GM20431 (cell line): ENCODE data around the gene FREM2.

Experiments used
- in situ Hi-C: fragments of 300-500 bp; cut with MseI, MboI; formaldehyde crosslinking; loops from one replicate; pipeline ENCODE4 v1.15.0; 2020; ENCODE audit warnings: low sequenced_read_pairs; ENCODE audit not compliant: unreplicated experiment

The FREM2 gene, protein sequence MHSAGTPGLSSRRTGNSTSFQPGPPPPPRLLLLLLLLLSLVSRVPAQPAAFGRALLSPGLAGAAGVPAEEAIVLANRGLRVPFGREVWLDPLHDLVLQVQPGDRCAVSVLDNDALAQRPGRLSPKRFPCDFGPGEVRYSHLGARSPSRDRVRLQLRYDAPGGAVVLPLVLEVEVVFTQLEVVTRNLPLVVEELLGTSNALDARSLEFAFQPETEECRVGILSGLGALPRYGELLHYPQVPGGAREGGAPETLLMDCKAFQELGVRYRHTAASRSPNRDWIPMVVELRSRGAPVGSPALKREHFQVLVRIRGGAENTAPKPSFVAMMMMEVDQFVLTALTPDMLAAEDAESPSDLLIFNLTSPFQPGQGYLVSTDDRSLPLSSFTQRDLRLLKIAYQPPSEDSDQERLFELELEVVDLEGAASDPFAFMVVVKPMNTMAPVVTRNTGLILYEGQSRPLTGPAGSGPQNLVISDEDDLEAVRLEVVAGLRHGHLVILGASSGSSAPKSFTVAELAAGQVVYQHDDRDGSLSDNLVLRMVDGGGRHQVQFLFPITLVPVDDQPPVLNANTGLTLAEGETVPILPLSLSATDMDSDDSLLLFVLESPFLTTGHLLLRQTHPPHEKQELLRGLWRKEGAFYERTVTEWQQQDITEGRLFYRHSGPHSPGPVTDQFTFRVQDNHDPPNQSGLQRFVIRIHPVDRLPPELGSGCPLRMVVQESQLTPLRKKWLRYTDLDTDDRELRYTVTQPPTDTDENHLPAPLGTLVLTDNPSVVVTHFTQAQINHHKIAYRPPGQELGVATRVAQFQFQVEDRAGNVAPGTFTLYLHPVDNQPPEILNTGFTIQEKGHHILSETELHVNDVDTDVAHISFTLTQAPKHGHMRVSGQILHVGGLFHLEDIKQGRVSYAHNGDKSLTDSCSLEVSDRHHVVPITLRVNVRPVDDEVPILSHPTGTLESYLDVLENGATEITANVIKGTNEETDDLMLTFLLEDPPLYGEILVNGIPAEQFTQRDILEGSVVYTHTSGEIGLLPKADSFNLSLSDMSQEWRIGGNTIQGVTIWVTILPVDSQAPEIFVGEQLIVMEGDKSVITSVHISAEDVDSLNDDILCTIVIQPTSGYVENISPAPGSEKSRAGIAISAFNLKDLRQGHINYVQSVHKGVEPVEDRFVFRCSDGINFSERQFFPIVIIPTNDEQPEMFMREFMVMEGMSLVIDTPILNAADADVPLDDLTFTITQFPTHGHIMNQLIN (N-terminal part only)

DNA sequence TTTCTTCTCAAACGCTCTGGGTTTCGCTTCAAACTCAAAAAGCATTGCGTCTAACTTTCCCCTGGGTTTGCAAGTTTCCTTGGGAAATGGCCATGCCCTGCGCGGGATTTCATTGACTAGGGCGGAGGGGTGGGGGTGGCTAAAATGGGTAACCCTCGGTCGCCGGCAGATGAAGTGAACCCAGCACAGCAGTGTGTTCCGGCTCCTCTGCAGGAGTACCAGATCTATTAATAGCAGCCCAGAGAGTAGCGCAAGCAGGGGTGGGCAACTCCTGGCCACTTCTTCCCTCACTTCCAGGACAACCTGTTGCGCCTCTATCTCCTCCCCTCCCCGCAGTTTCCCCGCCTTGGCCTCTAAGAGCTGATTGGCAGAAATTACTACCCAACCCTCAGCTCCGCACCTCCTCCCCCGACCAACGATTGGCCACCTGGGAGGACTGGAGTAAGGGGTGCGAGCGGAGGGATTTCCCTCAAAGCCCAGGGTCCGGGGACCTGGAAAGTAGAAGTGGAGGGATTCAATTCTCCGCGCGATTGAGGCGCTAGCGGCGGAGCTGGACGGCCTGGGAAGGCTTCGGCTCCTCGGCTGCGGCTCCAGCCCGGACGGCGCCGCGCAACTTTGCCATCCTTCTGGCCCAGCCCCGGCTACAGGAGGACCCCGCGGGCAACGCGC lies at the start of gene FREM2:
Gene FREM2 (plus strand): TSS at position 501 of the 669 bp plus-strand sequence. CDS start 268 bp downstream, outside the sequence.
- in situ Hi-C loops = no loop called here

DNA sequence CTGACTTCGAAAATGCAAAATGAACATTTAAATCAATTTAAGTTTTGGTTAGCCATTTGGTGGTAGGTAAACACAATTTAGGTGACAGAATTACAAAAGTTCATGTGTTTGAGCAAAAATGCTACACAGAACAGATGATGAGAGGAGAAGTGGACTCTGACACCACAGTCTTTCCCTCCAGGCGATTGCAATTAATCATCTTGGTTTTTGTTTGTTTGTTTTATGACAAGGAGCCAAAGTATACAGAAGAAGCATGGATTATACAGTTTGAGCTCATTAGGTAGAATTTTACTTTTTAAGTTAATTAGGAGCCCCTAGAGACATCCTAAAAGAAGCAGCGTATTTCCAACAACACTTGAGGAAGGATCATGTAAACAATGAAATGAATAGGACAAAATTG lies 49.3 kb upstream of the FREM2 start:
- in situ Hi-C loops = no loop called here

DNA sequence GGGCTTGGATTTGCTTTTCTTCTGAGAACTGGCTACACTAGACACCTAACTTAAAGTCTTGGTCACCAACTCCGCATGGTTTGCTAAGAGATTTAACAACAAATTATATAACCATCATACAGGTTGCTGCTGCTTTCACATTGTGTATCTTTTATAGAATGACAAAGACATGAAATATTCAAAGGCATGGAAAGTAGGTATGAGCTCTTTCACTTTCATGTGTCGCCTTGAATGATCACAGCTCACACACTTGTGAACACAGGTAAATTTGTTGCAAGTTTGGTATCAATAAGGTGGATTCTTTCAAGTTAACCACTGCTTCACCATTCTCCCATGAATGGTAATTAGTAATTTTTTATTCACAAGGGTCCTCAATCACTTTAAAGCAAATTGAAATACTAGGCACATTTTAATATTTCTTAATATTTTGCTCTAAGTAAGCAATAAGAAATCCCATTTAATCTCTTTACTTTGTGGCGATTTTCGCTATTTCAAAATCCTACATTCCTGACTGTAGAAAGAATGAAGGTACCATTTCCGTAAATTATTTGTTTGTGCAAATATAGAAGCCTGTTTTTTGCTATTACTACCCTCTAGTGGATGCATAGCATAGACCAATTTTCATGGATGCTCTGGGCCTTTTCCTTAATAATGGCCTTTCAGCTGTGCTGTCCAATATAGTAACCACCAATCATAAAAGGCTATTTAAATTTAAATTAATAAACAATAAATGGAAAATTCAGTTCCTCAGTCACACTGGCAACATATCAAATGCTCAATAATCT lies 45.5 kb upstream of the FREM2 start:
- in situ Hi-C loops = no loop called here

DNA sequence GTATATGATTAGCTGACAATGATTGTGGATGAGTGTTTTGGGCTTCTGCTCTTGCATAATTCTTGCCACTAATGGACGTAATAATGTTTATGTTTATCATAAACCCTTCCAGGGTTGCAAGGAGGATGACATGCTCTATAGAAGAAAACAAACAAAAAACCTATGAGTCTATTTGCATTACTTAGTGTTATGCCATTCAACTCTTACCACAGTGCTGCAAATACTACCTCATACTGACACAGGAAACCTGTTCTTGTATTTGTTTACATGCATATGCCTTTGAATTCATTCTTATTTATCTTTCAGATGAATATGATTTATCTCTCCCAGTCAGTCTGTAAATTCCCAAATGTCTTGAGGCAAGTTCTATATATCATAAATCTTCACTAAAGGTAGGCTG lies 39.6 kb upstream of the FREM2 start:
- in situ Hi-C loops = no loop called here

DNA sequence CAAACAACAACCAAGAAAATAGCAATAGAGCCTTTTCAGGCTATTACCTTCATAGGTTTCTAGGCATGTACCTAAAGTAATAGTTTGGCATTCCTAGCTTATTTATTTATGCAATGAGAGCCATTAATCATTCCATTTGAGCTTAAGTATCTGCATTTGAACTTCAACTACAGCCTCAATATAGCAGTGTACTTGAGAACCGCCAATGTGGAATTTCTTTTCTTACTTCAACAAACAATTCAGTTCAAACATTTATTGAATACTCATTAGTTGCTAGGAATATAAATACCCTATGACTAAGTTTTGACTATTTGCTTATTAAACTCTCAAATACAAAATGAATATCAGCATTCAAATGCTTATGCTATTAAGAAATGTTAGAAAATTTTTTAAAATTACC lies 38.0 kb upstream of the FREM2 start:
- in situ Hi-C loops = no loop called here

DNA sequence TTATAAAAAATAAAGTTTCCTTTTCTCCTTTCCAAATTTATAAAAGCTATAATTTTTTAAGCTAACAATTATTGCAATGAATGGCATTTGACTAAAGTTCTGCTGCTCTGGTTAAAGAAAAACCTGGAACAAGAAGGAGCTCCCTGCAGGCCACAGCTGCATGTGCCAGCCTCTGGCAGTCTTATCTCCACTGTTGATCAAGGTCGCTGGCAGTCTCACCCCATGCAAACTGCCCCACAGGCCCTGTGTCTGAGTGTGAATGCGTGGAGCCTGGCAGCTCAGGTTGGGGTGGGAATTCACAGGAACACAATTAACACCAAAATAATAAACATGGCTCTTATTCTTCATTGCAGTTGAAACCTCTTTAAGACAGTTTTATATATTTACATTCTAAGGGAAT lies 30.2 kb upstream of the FREM2 start:
- in situ Hi-C loops = no loop called here

DNA sequence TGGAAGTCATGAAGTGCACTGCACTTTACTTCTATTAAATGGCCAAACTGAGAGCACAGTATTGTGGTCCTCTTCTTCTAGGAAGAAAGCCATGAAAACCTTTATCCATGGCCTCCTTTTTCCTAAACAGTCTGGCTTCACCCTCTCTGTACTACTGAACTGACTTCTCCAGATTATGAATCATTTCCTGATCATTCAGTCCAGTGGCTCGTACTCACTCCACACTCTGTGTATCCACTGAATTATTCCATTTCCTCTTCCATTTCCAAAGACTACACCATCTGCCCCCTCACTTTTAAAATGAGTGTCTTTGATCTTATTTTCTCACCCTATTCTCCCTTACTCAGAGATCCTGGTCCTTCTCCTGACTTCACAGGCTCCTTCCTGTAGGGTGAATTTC lies 29.7 kb upstream of the FREM2 start:
- in situ Hi-C loops = no loop called here

DNA sequence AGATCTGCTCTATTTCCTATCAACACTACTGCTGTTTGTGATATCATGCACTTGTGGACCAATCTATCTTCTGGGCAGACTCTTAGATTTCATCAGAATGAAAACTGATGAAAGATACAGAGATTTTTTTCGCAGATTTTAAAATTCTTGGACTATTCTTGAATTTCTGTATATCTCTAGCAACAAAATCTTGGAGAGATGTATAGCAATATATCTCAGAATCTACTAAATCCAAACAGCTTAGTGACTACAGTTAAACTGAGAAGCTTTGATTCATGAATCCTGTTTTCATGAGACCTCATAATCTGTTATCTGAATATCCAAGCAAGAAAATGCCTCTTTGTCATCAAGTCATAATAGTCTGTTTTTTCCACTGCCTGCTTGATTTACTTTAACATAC lies 28.0 kb upstream of the FREM2 start:
- in situ Hi-C loops = no loop called here

DNA sequence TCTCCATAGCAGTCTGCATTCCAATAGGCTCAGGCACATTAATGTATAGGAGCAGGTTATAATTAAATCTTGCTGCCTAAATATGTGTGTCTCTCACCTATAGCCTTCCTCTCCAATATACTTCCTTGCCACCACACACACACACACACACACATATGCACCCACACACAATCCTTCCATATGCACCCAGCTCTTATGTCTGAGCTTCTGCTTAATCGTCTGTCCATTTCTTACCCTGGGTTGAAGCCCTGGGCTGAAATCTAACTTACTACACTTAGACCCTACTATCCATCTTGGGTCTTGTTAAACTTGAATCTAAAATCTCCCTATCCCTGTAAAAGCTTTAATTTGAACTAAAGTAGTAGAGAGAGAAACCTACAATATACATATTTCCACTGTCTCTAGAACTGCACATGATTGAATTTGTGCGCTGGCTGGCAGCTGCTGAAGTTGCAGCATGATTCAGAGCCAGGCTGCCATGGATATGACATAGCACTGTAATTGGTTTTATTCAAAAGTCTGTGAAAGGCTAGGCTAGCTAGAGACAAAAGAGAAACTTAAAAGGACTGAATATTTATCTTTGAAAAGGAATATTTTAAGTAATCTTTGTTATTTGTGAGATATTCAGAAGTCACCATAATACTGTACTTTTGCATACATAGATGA lies 25.7 kb upstream of the FREM2 start:
- in situ Hi-C loops = no loop called here

DNA sequence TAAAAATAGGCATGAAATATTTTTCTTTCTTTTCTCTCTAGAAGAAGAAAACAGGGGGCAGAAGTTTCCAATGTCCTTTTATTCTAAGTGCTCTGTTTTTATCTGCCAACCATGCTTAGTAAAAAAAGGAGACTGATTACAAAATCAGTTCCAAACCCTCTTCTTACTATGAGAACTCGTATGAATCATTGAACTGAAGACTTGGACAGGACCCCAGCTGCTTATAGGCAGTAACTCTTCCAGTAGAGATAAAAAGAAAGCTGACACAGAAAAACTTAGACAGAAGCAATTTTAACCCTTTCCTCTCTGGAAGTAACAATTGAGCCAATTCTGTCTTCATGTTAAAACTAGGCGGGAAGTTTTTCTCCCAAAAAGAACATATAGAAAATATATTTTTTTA lies 24.5 kb upstream of the FREM2 start:
- in situ Hi-C loops = no loop called here

DNA sequence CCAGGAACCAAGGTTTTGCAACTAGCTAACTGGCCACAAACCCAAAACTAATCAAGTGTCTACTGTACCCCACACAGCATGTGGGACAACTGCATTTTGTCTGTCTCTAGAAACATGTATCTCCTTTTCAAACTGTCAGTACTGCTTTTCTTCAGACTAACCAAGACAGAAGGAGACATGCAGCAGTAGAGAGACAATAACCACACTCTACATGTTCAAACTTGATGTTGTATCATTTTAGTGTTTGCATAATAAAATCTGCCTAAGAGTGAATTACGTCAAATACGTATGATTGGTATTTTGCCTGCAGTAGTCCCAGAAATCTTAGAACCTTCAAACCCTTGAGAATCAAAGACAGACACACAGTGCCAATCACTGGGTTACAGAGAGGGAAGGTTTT lies 22.0 kb upstream of the FREM2 start:
- in situ Hi-C loops = no loop called here

DNA sequence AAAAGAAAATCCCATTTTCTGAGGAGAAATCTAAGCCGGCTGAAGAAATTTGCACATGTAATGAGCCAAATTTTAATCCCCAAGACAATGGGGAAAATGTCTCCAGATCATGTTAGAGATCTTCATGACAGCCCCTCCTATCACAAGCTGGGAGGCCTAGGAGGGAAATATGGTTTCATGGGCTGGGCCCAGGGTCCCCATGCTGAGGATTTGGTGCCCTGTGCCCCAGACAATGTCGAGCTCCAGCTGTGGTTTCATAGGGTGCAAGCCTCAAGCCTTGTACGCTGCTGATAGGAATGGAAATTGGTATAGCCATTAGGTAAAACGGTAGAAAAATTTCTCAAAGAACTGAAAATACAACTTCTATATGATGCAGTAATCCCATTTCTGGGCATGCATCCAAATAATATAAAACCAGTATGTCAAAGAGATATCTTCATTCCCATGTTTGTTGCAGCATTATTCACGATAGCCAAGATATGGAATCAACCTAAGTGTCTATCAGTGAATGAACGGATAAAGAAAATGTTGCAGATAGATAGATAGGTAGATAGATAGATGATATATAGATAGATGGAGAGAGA lies 19.3 kb upstream of the FREM2 start:
- in situ Hi-C loops = no loop called here

DNA sequence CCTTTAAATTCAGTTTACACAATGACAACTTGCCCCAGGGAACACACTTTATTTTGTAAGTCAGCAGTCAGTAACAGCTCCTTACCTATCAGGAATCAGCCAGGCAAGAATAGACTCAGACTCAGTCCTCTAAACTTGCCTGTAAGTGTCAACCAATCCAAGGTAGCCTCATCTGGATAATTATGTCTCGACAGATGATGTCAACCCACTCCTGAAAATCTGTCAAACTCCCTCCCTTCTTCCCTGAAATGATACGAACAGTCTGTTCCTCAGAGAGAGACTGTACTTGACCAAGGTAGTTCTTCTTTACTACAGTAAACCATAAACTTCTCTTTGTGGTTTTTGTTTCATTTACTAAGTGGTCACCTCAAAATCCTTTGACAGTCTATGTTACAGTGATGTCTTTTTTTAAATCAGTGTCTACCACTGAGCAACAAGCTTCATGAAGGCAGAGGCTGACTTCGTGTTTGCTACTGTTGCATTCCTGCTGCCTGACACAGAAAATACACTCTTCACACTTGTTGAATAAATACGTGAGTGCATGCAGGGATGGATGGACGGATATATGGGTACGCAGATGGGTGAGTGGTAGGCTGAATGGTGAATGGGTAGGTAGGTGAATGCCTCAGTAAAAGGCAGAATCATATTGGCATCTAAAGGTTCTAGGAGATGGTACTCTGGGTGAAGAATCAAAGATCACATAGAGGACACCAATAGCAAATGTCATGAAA lies 17.5 kb upstream of the FREM2 start:
- in situ Hi-C loops = no loop called here

DNA sequence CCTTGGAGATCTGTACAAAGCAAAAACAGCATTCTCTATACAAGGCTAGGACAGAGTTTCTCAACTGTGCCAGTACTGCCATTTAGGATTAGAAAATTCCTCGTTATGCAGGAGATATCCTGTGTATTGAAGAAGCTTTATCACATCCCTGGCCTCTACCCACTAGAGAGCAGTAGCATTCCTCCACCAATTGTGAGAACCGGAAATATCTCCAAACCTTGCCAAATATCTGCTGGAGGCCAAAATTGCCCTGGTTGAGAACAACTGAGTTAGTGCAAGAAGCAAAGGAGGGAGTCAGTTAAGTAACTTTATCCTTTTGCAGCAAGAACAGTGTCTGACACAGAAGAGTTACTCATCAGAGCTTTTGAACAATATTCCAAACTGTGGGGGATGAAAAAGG lies 16.2 kb upstream of the FREM2 start:
- in situ Hi-C loops = no loop called here

DNA sequence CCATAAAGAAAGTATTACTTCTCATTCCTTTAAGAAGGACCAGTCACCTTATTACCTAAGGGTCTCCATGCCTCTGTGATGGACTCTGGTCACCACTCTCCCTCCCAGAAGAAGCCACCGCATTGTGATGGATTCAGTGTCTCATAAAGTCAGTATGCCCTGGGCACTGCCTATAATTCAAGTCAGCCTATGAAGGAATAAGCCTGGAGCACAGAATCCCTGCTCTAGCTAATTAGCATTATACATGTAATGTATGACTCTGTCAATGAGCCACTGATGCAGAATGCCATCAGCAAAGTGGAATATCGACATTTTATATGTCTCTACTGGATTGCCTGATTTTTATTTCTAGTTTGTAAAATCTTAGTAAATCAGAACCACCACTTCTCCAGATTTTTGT lies 14.9 kb upstream of the FREM2 start:
- in situ Hi-C loops = no loop called here

DNA sequence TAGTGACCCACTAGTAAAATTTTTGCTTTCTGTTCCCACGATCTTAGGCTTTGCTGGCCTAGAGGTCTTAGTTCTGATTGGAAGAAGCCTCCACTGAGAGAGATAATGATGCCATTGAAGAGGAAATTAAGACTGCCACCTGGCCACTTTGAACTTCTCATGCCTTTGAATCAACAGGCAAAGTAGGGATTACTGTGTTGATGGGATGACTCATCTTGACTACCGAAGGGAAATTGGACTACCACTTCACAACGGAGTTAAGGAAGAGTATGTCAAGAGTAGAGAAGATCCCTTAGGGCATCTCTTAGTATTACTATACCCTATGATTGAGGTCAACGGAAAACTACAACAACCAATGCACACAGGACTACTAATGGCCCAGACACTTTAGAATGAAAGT lies 12.7 kb upstream of the FREM2 start:
- in situ Hi-C loops = no loop called here

DNA sequence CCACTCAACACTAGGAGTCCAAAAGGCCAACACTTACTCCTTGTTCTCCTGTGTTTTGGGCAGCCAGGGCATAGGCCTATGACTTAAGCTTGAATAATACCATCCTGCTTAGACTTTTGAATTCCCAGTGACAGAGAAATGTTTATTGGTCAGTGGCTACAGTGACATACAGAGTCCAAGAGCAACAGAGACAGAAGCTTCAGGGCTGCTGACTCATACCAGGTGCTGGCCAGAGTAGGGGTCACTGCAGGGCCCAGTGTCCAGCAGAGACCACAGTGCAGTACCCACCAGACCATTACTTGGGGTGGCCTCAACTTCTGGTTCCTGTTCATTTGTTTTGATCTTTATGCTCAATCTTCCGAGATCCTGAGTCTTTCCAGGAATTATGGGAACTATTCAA lies 6.0 kb upstream of the FREM2 start:
- in situ Hi-C loops = no loop called here

DNA sequence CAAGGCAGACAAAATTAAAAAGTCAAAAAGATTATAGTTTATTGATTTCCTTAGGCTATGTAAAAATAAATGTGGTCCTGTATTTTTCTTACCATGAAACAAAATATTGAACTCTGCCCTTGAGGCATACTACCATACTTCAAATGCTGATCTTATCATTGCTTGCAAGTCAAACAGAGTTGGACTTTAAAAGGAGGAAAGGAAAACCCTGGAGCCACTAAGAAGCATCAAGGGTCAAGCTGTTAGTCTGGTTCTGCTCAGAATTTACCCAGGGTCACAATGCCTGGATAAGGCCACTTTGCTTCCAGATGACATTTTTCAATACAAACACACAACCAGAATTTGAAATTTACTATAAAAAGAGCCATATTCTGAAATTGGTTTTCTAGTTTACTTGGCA lies 2.2 kb upstream of the FREM2 start:
- in situ Hi-C loops = no loop called here
